GM20000 (cell line): ENCODE data around the gene TSSK6.

Experiments
- DNase-seq: peaks from one replicate; pipeline ENCODE4 v3.0.0; 2012; ENCODE audit warnings: low spot score
- CTCF ChIP-seq: IDR thresholded peaks from 2 replicates; pipeline ENCODE4 v1.5.1; 2012; ENCODE audit warnings: mild to moderate bottlenecking, control low read depth; ENCODE audit errors: extremely low read depth, missing control alignments

The TSSK6 gene

DNA sequence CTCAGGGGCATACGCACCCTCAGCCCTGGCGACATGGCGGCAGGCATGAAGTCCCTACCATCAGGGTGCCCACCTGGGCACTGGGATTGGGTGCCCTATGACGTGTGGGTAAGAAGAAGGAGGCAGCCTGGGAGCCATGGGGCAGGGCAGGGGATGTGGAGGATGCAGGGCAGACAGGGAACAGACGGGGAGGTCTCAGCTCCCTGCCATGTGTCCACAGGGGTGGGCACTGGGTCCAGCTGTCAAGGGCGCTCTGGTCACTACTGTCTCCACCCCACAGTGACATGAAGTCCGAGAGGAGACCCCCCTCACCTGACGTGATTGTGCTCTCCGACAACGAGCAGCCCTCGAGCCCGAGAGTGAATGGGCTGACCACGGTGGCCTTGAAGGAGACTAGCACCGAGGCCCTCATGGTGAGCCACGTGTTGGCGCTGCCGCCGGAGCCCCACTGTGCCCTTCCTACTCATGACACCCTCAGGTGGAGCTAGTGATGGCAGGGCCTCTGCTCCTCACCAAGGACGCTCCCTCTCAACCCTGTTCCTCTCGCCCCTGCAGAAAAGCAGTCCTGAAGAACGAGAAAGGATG lies 23.2 kb downstream of the TSSK6 start:
- no peak for TF ChIP-seq CTCF
- DNase-seq, result no peak

DNA sequence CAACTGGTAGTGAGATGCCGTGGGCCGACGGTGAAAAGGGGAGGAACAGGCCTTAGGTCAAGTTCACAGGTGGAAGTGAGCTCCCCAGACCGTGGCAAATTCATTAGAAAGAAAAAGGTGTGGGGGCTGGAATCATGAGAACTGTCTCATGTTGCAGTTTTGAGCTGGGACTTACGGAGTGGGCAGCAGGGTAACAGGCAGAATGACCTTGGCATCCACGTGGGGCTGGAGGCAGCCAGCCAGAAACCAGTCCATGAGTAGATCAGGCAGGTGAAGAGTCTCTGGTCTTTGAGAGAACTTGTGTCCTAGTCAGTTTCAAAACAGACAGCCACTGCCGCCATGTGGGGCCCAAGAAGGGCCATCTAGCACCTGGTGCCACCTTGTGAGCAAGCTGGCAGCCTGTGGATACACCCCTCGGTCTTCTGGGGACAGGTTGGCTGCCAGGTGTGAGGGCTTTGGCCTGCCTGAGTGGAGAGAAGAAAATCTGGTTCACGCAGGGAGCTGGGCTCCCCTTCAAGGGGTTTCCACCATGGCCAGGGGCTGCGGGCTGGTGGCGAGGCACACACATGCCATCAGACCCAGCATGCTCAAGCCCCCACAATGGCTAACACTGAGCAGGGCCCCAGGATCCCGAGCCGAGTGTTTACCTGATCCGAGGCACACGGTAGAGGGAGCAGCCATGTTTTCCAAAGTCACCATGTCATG lies 23.9 kb downstream of the TSSK6 start:
- TF ChIP-seq CTCF, result no peak

GRCh38 chr19:19490214-19490968 lies 25.0 kb downstream of the TSSK6 start:
- TF ChIP-seq CTCF, result peak; percentile 69

More for the DNA sequence above, 23.9 kb downstream of the TSSK6 start:
- DNase-seq, result no peak

GRCh38 chr19:19489804-19490204 lies 25.5 kb downstream of the TSSK6 start:
- TF ChIP-seq CTCF, result no peak
- no peak for DNase-seq

More at GRCh38 chr19:19490214-19490968, 25.0 kb downstream of the TSSK6 start:
- peak; percentile 86 for DNase-seq

DNA sequence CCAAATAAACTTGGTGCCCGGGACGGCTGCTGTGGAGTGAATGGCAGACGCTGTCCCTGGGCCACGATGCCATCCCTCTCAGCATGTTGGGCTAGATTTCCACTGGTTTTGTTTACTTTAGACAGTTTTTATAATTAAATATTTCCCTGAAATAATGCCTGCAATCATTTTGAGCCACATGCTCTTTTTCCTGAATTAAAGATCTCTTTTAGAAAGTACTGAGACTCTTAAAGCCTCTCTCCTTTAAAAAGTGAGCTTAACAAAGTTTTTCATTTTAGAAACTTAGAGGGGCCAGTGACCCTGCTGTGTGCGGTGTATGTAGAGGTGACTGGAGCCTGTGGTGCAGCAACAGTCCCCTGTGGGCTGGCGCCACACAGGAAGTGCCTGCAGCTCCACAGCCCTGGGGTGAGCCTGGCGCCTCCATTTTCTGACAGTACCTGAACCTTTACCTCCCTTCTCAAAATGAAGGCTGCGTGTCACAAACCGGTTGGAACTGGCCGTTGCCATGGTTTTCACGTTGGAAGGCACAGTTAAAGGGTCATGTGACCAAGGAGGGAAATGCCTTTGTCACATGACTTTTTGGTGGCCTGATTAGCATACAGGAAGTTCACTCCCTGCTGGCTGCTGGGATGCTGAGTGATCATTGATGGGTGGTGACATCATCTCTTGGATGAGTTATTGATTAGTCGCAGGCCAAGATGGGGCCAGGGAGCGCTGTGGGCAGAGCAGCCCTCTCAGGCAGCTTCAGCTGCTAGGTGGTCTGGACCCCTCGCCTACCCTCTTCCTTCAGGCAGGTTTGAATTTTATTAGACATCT lies 26.3 kb downstream of the TSSK6 start:
- peak; percentile 73 for DNase-seq
- TF ChIP-seq CTCF, result no peak

DNA sequence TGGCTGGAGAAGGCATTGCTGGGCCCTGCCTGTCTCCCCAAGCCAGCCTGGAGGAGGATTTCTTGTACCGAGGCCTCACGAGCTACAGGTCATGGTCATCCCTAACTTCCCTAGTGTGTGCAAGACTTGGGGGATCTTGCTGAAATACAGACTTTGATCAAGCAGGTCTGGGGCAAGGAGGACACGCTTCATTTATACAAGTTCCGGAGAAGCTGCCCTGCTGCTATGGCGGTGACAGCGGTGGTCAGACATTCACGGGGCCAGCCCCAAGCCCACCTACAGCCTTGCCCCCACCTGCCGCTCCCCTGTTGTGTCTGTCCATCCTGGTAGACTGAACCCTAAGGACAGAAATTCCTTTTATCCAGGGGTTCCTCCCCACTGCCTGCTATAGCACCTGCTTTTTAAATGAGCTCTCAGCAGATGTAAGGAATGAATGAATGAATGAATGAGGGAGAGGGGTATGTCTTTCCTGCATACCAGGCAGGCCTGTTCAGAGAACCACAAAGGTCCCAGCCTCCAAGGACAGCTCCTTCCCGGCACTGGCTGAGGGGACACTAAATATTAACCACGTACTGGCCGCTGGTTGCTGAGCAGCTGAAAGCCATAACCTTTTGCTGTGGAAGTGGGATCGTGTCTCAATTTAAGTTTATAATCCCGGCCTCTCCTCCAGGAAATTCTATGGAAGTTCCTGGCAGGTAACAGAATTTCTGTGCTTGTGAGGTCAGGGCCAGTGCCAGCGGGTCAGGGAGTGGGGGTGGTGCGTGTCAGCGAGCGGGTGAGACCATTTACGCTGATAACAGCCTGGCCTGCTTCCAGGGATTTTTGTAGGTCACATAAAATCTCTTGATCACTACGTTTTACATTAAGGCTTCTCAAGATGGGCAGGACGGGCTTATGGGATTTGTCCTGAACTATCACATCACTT lies 27.1 kb downstream of the TSSK6 start:
- TF ChIP-seq CTCF, result no peak

More for the DNA sequence above, 27.1 kb downstream of the TSSK6 start:
- DNase-seq, result no peak
